HG02759 (cell line): ENCODE results near the gene ST3GAL4.

ENCODE experiments used
- ATAC-seq: cut with Tn5 transposase; IDR thresholded peaks from one replicate; pipeline ENCODE4 v1.9.1; 2021; ENCODE audit warnings: mild to moderate bottlenecking, moderate library complexity; ENCODE audit not compliant: unreplicated experiment

Gene ST3GAL4

DNA sequence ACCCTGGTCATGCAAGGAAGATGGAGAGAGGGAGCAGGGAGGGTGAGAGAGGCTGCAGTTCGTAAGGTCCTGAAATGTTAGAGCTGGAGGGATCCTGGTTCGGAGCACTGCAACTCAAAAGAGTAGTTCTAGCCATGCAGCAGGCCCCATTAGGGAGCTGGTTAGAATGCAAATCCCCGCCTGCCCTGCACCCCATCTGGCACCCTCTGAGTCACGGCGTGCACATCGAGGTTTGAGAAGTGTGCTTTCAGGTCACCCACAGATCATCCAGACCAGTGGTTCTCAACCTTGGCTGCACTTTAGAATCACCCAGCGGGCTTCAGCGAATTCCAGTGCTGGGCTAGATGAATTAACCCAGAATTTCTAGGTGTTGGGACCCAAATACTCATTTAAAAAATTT lies 48.2 kb downstream of the ST3GAL4 start:
- ATAC-seq: peak; percentile 96

DNA sequence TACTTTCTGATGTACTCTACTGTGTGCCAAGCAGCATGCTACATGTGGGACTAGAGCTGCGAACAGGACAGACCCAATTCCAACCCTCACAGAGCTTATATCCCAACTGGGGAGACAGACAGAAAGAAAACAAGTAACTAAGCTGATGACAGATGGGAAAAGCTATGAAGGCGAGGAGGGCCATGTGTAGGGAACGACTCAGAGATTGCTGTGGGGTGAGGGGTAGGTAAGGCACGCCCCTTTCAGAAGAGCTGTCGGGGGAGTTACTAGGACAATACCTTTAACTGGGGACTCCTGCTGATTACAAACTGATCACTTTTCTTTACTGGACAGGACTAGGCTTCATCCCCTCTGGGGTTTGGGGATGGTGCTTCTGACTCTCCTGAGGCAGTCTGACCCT lies 48.9 kb downstream of the ST3GAL4 start:
- ATAC-seq: no peak

DNA sequence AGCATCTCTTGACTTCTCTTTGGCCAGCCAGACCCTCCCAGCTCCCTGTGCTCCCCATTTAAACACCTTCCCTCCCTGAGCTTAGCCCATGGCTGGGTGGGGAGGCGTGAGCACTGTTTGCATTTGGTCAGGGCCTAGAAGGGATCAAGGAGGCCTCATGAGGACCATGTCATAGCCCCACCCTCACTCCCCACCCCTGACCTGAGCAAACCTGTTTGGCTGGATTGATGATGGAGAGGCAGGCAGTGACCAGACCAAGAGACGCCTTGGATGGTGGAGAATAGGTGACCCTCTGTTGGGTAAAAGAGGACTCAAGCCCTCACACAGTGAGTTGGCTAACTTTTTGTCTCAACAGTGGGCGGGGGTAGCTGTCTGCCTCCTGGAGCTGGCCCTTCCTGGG lies 49.9 kb downstream of the ST3GAL4 start:
- no peak for ATAC-seq

DNA sequence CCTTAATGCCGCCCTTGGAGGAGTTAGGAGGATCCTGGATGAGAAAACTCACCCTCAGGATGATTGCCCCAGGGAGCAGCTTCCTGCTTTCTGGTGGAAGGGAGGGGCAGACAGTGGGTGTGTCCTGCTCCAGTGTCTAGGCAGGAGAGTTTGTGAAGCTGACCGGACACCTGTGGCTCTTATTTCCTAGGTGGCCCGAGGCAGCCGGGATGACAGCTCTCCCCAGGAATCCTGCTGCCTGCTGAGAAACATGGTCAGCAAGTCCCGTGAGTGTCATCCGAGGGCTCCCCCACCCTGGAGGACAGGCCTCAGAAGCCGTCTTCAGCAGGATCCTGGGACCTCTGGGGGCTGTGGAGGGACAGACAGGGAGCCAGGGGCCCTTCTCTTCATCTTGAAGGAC lies 50.4 kb downstream of the ST3GAL4 start:
- ATAC-seq: no peak

DNA sequence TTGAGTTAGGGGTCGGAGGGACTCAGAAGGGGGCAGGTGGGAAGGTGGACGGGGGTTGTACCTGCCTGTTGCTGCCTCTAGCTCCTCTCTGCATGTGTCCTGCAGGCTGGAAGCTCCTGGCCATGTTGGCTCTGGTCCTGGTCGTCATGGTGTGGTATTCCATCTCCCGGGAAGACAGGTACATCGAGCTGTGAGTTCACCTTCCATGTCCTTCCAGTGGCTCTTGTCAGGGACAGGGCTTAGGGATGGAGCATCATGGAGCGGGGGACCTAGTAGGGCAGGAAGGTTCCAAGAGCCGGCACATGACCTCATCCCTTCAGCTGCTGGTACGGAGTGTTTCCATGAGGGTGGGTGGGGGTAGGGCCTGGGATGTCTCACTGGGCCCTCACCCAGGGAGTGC lies 50.9 kb downstream of the ST3GAL4 start:
- no peak for ATAC-seq

DNA sequence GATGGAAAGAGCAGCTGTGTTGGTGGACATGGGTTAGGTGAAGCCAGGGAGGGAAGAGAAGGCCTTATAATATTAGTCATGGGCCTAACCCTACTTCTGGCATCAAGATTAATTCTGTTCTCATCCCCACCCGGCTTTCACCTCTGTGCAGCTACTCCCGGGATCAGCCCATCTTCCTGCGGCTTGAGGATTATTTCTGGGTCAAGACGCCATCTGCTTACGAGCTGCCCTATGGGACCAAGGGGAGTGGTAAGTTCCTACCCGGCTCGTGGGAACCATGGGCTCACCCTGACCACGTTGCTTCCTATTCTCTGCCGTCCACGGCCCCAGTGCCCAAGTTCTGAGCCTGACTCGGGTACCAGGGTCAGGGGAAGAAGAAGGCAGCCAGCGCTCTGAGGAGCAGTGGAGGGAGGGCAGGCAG lies 51.6 kb downstream of the ST3GAL4 start:
- ATAC-seq: no peak

DNA sequence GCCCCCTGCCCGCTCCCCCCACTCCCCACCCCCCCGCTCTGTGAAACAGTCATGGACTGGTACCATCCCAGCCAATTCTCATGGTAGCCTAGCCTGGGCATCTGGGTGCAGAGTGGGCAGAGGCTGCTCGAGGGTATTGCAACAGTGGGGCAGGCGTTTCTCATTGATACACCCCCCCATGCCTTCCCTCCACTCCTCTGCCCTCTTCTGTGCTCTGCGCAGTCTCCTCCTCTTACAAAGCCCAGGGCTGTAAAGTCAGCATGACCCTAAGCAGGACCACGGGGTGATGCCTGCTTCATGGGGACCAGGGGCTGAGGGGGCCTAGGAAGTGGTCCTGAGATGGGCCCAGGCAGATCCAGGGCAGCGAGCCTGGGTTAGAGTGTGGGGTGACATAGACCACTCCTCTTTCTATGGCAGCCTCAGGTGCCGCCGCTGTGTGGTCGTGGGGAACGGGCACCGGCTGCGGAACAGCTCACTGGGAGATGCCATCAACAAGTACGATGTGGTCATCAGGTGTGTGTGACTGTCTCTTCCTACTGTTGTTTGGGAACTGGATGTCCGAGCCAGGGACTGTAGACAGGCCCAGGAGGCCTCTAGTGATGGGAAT lies 52.3 kb downstream of the ST3GAL4 start:
- no peak for ATAC-seq

DNA sequence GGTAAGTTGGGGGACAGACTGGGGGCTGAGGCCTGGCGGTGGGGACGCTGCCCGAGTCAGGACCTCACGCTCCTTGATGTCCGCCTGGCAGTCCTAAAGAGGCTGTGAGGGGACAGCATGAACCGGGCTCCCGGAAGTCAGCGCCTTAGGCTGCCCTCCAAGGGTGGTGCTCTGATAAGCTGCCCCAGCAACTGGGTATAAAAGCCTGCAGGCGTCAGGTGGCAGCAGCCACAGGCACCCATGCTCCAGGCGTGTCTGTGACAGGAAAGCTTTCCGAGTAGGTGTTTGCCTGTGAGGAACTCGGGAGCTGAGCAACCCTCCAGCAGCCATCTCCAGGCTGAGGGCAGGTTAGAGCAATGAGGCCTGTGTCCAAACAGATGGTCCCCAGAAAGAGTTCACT lies 53.0 kb downstream of the ST3GAL4 start:
- no peak for ATAC-seq

DNA sequence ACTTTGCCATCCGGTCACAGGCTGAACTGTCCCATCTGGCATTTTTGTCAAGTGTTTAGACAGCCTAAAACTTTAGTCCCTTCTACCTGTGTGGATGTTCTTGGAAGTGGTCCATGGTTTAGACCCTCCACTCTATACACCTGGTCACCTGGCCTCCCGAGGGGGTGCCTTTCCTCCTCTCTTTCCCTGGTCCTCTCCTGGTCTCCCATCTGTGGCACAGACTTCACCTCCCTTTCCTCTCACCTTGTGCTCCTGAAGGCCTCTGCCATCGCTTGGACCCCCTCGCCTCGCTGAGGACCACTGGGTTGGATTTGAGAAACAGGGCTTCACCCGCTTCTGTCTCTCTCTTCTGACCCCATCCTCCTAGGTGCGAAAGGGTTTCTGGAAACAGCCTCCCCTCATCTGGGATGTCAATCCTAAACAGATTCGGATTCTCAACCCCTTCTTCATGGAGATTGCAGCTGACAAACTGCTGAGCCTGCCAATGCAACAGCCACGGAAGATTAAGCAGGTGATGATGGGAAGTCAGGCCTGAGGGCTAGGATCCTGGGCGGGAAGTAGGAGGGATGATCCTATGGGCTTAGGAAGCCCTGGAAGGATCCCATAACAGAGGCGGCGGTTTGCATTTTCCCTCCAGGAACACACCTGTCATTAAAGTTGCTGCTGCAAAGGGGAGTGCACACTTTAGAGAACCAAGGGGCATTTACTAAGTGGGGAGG lies 53.6 kb downstream of the ST3GAL4 start:
- no peak for ATAC-seq

DNA sequence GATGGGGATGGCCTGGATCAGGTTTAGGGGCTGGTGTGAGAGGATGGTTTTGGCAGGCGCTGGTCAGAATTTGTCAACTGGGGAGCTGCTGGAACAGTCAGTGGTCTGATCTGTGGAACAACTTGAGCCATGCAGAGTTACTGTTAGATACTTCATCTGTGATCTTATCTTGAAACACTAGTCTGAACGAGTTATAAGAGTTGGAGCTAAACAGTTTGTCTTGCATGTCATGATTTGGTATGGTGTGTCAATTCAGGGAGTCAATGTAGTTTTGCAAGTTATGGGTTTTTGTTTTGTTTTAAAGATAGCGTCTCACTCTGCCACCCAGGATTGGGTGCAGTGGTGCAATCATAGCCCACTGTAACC lies 54.1 kb downstream of the ST3GAL4 start:
- no peak for ATAC-seq

DNA sequence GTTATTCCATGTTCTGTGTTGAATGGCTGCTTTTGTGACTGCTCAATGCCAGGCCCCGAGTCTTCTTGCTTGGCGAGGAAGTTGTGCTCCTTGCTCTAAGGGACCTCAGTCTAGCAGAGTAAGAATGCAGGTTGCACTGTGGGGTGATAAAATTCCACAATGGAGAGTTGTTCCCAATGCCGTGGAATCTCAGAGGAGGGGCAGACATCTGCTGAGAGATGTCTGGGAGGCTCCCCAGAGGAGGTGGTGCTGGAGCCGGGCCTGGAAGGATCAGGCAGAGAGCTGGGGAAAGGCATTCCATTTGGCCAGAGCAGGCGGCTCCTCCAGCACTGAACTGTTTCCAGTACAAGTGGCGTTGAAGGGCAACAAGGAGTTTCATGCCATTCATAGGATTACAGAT lies 55.2 kb downstream of the ST3GAL4 start:
- ATAC-seq: no peak

DNA sequence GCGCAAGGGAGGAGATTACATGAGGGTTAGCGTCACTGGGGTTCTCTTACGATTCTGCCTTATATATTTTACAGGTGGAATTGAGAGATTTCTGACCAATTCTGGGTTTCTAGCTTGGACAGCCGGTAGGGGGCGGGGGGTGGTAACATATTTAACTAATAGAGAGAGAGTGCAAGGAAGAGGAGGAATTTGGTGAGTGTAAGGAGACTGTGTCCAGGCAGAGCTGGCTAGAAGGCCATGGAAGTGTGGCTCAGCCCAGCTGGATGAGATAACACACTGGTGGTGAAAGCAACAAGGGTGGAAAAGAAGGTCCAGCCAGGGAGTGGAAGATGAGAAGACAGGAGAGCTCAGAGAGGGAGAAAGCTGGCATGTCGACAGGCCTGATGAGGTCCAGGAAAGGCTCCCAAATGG lies 56.5 kb downstream of the ST3GAL4 start:
- no peak for ATAC-seq

DNA sequence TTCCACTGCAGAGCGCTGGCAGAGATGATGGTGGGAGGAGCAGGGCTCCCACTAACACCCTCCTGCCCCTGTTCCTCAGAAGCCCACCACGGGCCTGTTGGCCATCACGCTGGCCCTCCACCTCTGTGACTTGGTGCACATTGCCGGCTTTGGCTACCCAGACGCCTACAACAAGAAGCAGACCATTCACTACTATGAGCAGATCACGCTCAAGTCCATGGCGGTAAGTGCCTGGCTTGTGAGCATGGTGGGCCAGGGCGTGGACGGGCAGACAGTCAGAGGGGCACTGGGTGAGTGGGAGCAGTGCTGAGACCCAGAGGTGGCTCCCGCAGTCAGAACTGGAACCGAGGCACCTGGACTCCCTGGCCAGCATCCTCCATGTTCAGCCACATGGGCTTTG lies 57.9 kb downstream of the ST3GAL4 start:
- no peak for ATAC-seq

DNA sequence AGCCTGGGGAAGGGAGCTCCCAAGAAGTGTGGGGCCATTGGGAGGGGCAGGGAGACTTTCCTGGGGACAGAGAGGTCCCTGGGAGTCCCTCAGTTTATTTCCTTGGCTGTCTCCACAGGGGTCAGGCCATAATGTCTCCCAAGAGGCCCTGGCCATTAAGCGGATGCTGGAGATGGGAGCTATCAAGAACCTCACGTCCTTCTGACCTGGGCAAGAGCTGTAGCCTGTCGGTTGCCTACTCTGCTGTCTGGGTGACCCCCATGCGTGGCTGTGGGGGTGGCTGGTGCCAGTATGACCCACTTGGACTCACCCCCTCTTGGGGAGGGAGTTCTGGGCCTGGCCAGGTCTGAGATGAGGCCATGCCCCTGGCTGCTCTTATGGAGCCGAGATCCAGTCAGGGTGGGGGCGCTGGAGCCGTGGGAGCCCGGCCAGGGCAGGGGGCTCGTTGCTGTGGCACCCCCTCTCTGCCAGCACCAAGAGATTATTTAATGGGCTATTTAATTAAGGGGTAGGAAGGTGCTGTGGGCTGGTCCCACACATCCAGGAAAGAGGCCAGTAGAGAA lies 58.4 kb downstream of the ST3GAL4 start:
- no peak for ATAC-seq

DNA sequence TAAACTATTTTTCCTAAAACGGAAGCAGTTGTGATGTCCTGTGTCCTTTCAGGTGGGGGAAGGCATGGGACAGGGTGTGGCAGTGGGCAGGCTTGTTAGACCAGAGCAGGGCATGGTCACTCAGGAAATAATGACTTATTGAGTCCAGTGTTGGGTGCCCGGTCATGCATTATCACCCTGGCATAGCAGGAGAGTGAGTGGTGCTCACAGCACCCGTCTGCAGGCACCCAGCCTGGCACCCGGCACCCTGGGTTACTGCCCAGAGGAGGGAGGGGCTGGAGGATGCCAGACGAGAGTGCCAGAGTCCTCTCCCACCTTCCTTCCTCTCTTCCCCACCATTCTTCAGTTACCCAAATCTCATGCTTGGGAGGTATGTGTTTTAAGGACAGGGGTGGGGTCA lies 59.1 kb downstream of the ST3GAL4 start:
- ATAC-seq: no peak

DNA sequence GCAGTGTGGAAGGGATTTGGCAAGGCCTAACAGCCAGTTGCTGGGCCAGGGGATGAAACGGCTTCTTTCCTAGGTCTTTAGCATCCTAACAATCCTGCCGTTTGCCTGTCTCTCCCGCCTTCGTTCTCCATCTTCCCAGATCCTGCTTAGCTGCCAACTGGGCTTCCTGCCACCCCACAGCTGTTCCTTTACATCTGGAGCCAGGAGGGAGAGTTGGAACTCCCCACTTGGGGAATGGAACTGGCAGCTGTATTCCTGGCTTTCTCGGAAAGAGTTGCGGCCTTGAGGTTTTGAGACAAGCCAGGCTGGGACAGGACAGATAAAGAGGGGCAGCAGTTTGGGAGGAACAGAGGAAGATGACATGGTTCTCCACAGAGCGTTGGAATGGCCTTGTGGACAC lies 59.6 kb downstream of the ST3GAL4 start:
- no peak for ATAC-seq

DNA sequence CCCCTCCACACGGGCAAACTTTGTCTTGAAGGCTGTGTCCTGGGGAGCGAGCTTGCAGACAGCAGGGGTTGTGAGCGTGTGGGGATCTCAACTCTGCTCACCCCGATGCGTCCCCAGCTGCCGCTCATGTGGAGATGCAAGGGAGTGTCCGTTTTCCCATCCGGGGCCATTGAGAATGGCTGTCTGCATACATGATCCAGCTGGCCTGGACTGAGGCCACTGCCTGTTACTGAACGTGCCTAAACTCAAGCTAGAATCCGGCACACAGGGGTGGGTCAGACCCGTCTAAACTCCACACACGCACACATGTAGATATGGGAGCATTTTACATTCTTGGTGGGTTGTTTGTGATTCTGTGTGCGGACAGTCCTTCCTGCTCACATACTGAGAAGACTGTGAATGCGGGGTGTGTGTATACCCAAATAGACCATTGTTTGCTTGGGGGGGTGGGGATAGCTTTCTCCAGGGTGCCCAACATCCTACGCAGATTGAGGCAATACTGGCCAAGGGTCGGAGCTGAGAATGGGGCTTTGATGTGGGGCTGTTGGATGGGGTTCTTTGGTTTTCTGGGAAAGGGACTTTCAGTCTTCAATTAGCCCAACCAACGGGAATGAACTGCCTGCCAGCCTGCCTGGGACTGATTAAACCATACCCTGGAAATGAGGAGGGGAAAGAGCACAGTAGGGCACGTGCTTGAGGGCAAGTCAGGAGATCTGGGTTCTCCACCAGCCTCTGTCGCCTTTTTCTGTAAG lies 60.4 kb downstream of the ST3GAL4 start:
- no peak for ATAC-seq

DNA sequence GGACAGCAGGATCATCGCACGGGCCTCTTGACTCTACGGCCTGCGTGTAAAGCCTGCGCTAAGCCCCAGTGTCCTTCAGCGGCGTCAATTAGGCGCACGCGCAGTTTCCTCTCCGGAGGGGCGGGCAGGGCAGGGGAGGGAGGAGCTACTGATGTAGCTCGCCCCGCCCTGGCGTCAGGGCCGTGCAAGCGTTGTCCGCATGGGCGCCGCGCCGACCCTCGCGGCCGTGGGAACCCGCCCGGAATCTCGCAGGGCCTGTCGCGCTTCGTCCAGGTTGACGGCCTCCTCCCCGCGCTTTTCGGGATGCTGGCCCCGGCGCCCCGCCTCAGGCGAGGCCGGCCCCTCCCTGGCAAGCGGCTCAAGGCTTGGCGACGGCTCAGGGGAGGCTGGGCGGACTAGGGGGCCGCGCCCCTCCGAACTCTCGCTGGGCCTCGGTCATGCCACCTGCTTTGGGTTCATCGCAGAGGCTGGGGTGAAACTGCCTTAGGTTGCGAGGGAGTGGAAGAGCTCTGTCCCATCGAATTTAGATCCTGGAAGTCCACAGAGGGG lies 61.1 kb downstream of the ST3GAL4 start:
- ATAC-seq: peak; percentile 95

DNA sequence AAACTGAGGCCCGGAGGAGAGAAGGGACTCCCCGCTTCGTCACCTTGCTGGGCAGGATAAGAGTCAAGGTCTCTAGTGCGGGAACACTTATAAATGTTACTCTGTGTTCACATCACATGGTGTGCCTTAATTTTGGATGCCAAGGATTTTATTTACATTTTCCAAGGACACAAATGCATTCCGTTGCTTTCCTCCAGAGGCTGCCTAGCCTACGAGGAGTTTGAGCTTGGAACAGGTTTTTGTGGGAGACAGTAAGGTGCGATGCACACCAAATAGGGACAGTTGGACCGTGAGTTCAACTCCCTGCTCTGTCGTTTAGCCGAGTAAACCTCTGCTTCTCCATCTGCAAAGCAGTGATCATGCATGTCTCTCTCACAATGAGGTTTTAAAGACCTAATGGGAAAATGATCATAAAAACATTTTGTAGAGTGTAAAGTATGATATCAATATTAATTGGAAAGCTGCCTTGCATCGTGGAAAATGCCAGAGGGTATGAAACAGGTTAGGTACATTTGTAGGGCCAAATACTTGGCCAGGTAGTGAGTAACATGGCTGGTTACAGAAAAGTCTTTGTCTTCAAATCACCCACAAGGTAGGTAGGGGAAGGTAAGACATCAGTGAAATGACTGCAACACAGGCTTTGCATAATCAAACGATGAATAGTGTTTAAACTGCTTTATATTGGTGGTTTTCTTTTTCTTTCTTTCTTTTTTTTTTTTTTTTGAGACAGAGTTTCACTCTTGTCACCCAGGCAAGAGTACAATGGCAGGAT lies 61.8 kb downstream of the ST3GAL4 start:
- no peak for ATAC-seq

DNA sequence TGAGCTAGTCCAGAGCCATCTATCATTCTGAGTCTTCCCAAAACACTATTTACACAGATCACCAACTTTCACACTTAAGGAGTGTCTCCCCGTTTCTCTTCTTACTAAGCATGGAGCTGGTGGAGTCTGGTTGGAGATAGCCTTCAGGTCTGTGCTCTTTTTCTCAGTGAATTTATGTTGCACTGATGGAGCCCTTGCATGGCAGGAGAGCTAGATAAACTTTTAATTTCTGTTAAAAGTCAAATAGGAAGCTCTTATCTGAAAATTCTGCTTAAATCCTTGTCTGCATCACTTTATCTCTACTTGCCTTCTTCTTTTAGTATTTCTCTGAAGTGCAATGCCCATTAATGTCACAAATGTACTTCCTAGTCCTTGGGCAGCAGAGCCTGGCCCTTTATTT lies 63.4 kb downstream of the ST3GAL4 start:
- no peak for ATAC-seq
